ENCODE measurements around the gene CAMK1D.

GRCh38 chr10:12427276-12427675 is 77.9 kb downstream of the CAMK1D start:
- TF ChIP-seq CTCF (conservative IDR thresholded peaks at IDR 0.05; ENCODE audit: low read depth, low read length): no peak
- TF ChIP-seq BHLHE40 (IDR thresholded peaks at IDR 0.05; ENCODE audit: low read depth, low read length): no peak
- no peak for TF ChIP-seq RFX5 (IDR thresholded peaks at IDR 0.05; ENCODE audit: low read depth, low read length)
- no peak for TF ChIP-seq CEBPB (IDR thresholded peaks at IDR 0.05; ENCODE audit: low read depth, low read length)
- no peak for TF ChIP-seq SMC3 (IDR thresholded peaks at IDR 0.05; ENCODE audit: low read depth, low read length)
- TF ChIP-seq MXI1 (IDR thresholded peaks at IDR 0.05; ENCODE audit: borderline replicate concordance, low read depth, low read length): no peak
- no peak for TF ChIP-seq POLR2A (IDR thresholded peaks at IDR 0.05; ENCODE audit: low read depth, low read length)
- no peak for TF ChIP-seq MAFK (IDR thresholded peaks at IDR 0.05; ENCODE audit: low read depth, low read length)
- no peak for TF ChIP-seq RAD21 (IDR thresholded peaks at IDR 0.05; ENCODE audit: low read length)
- no peak for TF ChIP-seq MAZ (IDR thresholded peaks at IDR 0.05; ENCODE audit: borderline replicate concordance, low read depth, low read length)
- no peak for TF ChIP-seq CHD1 (IDR thresholded peaks at IDR 0.05; ENCODE audit: low read depth, low read length)

Measured in IMR-90 (cell line).